GM23338 (cell line): Measurements from ENCODE around the gene ABCC6. TPM values are rescaled to one million over a fixed set of nuclear protein-coding genes. Genes with fewer than 3 reads are reported as not detected.

ENCODE experiments used
- ATAC-seq: fragments of 200-7000 bp; cut with Tn5 transposase; 3 replicates; pipeline ENCODE4 v1.9.1; 2020
- DNase-seq: peaks from one replicate; pipeline ENCODE4 v3.0.0-alpha.2; 2015; ENCODE audit warnings: low spot score
- H2AFZ ChIP-seq: fragments of 200-600 bp; sonication (generic); 2 replicates; pipeline ENCODE4 v1.8.0; 2016; ENCODE audit warnings: antibody characterized with exemption, mild to moderate bottlenecking, moderate library complexity
- H3F3A ChIP-seq: fragments of 200-600 bp; sonication (generic); replicated peaks from 2 replicates; pipeline ENCODE4 v1.8.0; 2017; ENCODE audit warnings: antibody characterized with exemption, mixed run types, low read depth
- H3K27ac ChIP-seq: fragments of 200-600 bp; sonication (generic); 2 replicates; pipeline ENCODE4 v1.6.1; 2016; ENCODE audit warnings: low read depth
- H3K27me3 ChIP-seq: fragments of 200-600 bp; sonication (generic); 2 replicates; pipeline ENCODE4 v1.8.0; 2016; ENCODE audit warnings: mild to moderate bottlenecking, mixed run types, moderate library complexity; ENCODE audit not compliant: insufficient read depth
- H3K36me3 ChIP-seq: fragments of 200-600 bp; sonication (generic); 2 replicates; pipeline ENCODE4 v1.8.0; 2016; ENCODE audit warnings: mild to moderate bottlenecking; ENCODE audit not compliant: insufficient read depth
- H3K4me1 ChIP-seq: fragments of 200-600 bp; sonication (generic); 2 replicates; pipeline ENCODE4 v1.8.0; 2016; ENCODE audit warnings: mild to moderate bottlenecking, moderate library complexity; ENCODE audit not compliant: insufficient read depth
- H3K4me2 ChIP-seq: fragments of 200-600 bp; sonication (generic); 2 replicates; pipeline ENCODE4 v1.7.1; 2017; ENCODE audit warnings: mixed run types
- H3K4me3 ChIP-seq: fragments of 200-600 bp; sonication (generic); 2 replicates; pipeline ENCODE4 v1.6.1; 2016; ENCODE audit warnings: mixed run types
- H3K79me2 ChIP-seq: fragments of 200-600 bp; sonication (generic); replicated peaks from 2 replicates; pipeline ENCODE4 v1.8.0; 2017; ENCODE audit warnings: mild to moderate bottlenecking; ENCODE audit not compliant: insufficient read depth
- H3K9me2 ChIP-seq: fragments of 200-600 bp; sonication (generic); 2 replicates; pipeline ENCODE4 v1.8.0; 2017; ENCODE audit not compliant: insufficient read depth
- H4K20me1 ChIP-seq: fragments of 200-600 bp; sonication (generic); replicated peaks from 2 replicates; pipeline ENCODE4 v1.8.0; 2017; ENCODE audit warnings: mild to moderate bottlenecking; ENCODE audit not compliant: insufficient read depth
- H3K27ac Mint-ChIP-seq: 2 replicates; pipeline ENCODE4 v1.8.0; 2020; ENCODE audit warnings: inconsistent platforms, mild to moderate bottlenecking, moderate library complexity, mixed read lengths
- H3K27me3 Mint-ChIP-seq: 3 replicates; pipeline ENCODE4 v1.8.0; 2022; ENCODE audit warnings: low read depth, mild to moderate bottlenecking, moderate library complexity, mixed read lengths, inconsistent platforms; ENCODE audit not compliant: insufficient read depth, poor library complexity
- H3K36me3 Mint-ChIP-seq: 3 replicates; pipeline ENCODE4 v1.8.0; 2021; ENCODE audit warnings: low read depth, mild to moderate bottlenecking, inconsistent platforms, moderate library complexity, mixed read lengths
- H3K4me1 Mint-ChIP-seq: 3 replicates; pipeline ENCODE4 v1.8.0; 2020; ENCODE audit warnings: mild to moderate bottlenecking, inconsistent platforms, mixed read lengths
- H3K4me3 Mint-ChIP-seq: 3 replicates; pipeline ENCODE4 v1.8.0; 2021; ENCODE audit warnings: moderate library complexity, mild to moderate bottlenecking, inconsistent platforms, mixed read lengths
- H3K9me3 Mint-ChIP-seq: 3 replicates; pipeline ENCODE4 v1.8.0; 2020; ENCODE audit warnings: moderate library complexity, mild to moderate bottlenecking, inconsistent platforms, mixed read lengths
- JUNB ChIP-seq: IDR thresholded peaks from one replicate; pipeline ENCODE4 v1.6.1; 2016; ENCODE audit warnings: antibody characterized with exemption; ENCODE audit not compliant: unreplicated experiment
- NANOG ChIP-seq: IDR thresholded peaks from 2 replicates; pipeline ENCODE4 v1.6.1; 2016; ENCODE audit warnings: antibody characterized with exemption, borderline replicate concordance
- ZNF331 ChIP-seq: fragments of 250-450 bp; sonication (Bioruptor Pico); IDR thresholded peaks from 2 replicates; pipeline ENCODE4 v1.5.0; 2020; ENCODE audit warnings: low read depth, mild to moderate bottlenecking, moderate library complexity
- polyA plus RNA-seq: library from polyadenylated mRNA; unstranded; fragments of >200 nt; fragmentation: Nextera tagmentation; extraction: Ambion mirVana; gene quantifications from 2 replicates; pipeline ENCODE4 v1.2.1, GENCODE V29; 2016
- total RNA-seq: library from RNA; depleted of rRNA; stranded (reverse); fragments of >200 nt; shearing (Covaris generic); gene quantifications from 2 replicates; pipeline ENCODE4 v1.2.3, GENCODE V29; 2014; rRNA removed

The ABCC6 gene
- total and polyA plus RNA-seq, 2 experiments from 2014 or later: 0.73 to 2.8 TPM

DNA sequence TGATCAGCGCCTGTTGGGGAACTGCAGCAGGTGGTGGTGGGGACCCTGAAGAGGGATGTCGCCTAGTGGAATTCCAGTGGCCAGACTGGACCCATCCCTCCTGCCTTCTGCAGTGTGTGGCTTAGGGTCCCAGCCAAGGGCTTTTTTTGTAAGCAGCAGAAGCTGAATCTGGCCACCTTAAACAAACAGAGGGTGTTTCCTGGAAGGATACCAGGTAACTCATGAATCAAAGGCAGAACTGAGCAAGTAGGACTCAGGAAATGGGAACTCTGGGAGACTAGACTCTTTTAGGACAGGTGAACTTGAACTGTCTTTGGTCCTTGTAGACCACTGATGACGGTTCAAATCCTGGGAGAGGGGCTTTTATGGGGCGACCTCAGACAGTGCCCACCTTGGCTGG lies 124.0 kb downstream of the ABCC6 start:
- no peaks in the 10 kb centered on the region for H3F3A ChIP-seq
- Mint-ChIP-seq H3K36me3 (peaks cover 64% of the 10 kb centered on the region), H3K27ac (no peak overlapping the region), H3K4me3 (no peak overlapping the region), H3K27me3 (peaks cover 11% of the 10 kb centered on the region), H3K9me3 (no peaks in the 10 kb centered on the region), H3K4me1 (peaks cover 2% of the 10 kb centered on the region; the same call in 1 of the 3 replicates)
- no peaks in the 10 kb centered on the region for H4K20me1 ChIP-seq
- H3K4me2 ChIP-seq: no peak overlapping the region
- no peaks in the 10 kb centered on the region for H3K4me1 ChIP-seq
- peaks cover under 1% of the 10 kb centered on the region; the same call in 1 of the 2 replicates for H3K79me2 ChIP-seq
- H3K9me2 ChIP-seq: no peaks in the 10 kb centered on the region
- H3K36me3 ChIP-seq: peaks cover 10% of the 10 kb centered on the region; the same call in 1 of the 2 replicates
- no peak overlapping the region for H3K4me3 ChIP-seq
- no peak overlapping the region for H3K27ac ChIP-seq
- DNase-seq (no peak), ATAC-seq (no peak)
- H3K27me3 ChIP-seq: no peaks in the 10 kb centered on the region
- H2AFZ ChIP-seq: no peak overlapping the region
- no peak for TF ChIP-seq NANOG
- TF ChIP-seq JUNB: no peak
- no peak for TF ChIP-seq ZNF331 (CRISPR knock-in tag)

Other genes with a start within 250 kb of the ABCC6 start
- 25.9 and 28.3 TPM in 2 replicates for gene NOMO3, start 9.0 kb upstream of the ABCC6 start, total RNA-seq
- gene NOMO3, start 9.0 kb upstream of the ABCC6 start, polyA plus RNA-seq: 8.7 and 9.2 TPM in 2 replicates
- gene NPIPA7, start 155.6 kb upstream of the ABCC6 start, total RNA-seq: 7.3 and 11.7 TPM in 2 replicates
- gene NPIPA7, start 155.6 kb upstream of the ABCC6 start, polyA plus RNA-seq: 34.1 and 39.1 TPM in 2 replicates